Left ventricle myocardium inferior (tissue), 1 donor: ENCODE data around the gene ICAM2. TPM values are rescaled to one million over a fixed set of nuclear protein-coding genes. Genes with fewer than 3 reads are reported as not detected.
"Not testable (repeated sequence)": the region's sequence is repeated elsewhere in the genome, so short reads cannot be mapped to it uniquely, and the experiment has no call there.

Experiments
- DNase-seq: peaks from one replicate; pipeline ENCODE4 v3.0.0-alpha.2; 2020
- H3K27ac ChIP-seq: fragments of 200-600 bp; replicated peaks from 2 replicates; pipeline ENCODE4 v1.8.0; 2021
- H3K27me3 ChIP-seq: fragments of 200-600 bp; 2 replicates; pipeline ENCODE4 v1.8.0; 2021; ENCODE audit warnings: low read depth
- H3K36me3 ChIP-seq: fragments of 200-600 bp; 2 replicates; pipeline ENCODE4 v1.8.0; 2021
- H3K4me1 ChIP-seq: fragments of 200-600 bp; 2 replicates; pipeline ENCODE4 v1.8.0; 2021
- H3K4me3 ChIP-seq: fragments of 200-600 bp; 2 replicates; pipeline ENCODE4 v1.8.0; 2021; ENCODE audit warnings: mild to moderate bottlenecking, moderate library complexity
- H3K9me3 ChIP-seq: fragments of 200-600 bp; replicated peaks from 2 replicates; pipeline ENCODE4 v1.8.0; 2021
- CTCF ChIP-seq: fragments of 200-600 bp; IDR thresholded peaks from 2 replicates; pipeline ENCODE4 v1.8.0; 2021; ENCODE audit warnings: antibody characterized with exemption, mild to moderate bottlenecking, borderline replicate concordance
- intact Hi-C: fragments of 100-400 bp; cut with micrococcal nuclease; formaldehyde crosslinking; loops from one replicate; pipeline ENCODE4 v1.11.0; 2022
- total RNA-seq: library from RNA; stranded (reverse); fragmentation: NEBNext Ultra II Directional; extraction: Animal tissue kit (Norgen Biotek cat#: 25700); gene quantifications from one replicate; pipeline ENCODE4 v1.2.1, GENCODE V29; 2021
- donor health status: DM: no; HTN: yes; CAD: no; lungs with severe emphysema.

Gene ICAM2
- total RNA-seq, 1 donor from 2014 or later: 28.2 TPM

DNA sequence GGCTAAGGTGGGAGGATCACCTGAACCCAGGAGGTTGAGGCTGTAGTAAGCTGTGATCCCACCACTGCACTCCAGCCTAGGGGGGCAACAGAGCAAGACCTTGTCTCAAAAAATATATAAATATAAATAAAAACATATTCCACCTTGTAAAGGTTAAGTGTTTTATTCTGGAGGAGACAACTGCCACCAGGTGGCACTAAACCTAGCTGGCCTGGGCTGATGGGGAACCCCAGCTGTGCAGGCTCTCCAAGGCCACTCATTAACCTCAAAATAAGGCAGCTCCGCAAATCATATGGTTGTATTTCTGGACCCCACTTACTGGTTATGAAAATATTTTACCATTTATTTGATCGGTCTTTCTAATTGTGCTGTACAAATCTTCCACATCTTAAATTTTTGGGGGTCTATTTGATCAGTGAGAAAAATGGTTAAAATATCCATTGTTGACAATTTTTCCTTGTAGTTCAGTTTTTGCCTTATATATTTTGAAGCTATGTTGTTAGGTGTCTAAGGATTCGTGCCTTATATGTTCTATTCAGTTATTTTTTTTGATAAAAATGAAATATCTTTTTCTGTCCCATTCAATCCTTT lies 8.5 kb upstream of the ICAM2 start:
- H3K9me3 ChIP-seq: no peaks in the 10 kb centered on the region
- TF ChIP-seq CTCF: peak; percentile 86
- intact Hi-C loops: loop anchor here (5.0 to 10.0 kb wide), 2 partner anchors 103 to 114 kb away; partner anchors contain the start of genes CSHL1, ERN1 and GH1
- no peaks in the 10 kb centered on the region for H3K27me3 ChIP-seq
- no peak overlapping the region for H3K4me3 ChIP-seq
- no peak overlapping the region for H3K27ac ChIP-seq
- H3K4me1 ChIP-seq: peaks cover 15% of the 10 kb centered on the region
- no peaks in the 10 kb centered on the region for H3K36me3 ChIP-seq
- peak; percentile 42 for DNase-seq

- Histone ChIP-seq H3K4me1 (peaks cover 22% of the 10 kb centered on the region), H3K27me3 (no peaks in the 10 kb centered on the region), H3K9me3 (no peaks in the 10 kb centered on the region), H3K36me3 (no peaks in the 10 kb centered on the region), H3K4me3 (peak overlapping the region; percentile 41), H3K27ac (peak overlapping the region; percentile 37)
- peak; percentile 73 for DNase-seq
- intact Hi-C loops: loop anchor here (5.0 to 10.0 kb wide), 2 partner anchors 106 to 111 kb away; partner anchors contain the start of genes CSHL1, ERN1 and GH1
- TF ChIP-seq CTCF: peak; percentile 96
Measured at GRCh38 chr17:64025732-64026294, 5.4 kb upstream of the ICAM2 start.

- no peaks in the 10 kb centered on the region for H3K36me3 ChIP-seq
- peak overlapping the region; percentile 37 for H3K27ac ChIP-seq
- intact Hi-C loops: loop anchor here (5.0 to 10.0 kb wide), 2 partner anchors 107 to 110 kb away; partner anchors contain the start of genes CSHL1, ERN1 and GH1
- no peak for TF ChIP-seq CTCF
- H3K4me3 ChIP-seq: no peak overlapping the region
- H3K4me1 ChIP-seq: peaks cover 28% of the 10 kb centered on the region
- no peaks in the 10 kb centered on the region for H3K27me3 ChIP-seq
- no peaks in the 10 kb centered on the region for H3K9me3 ChIP-seq
- no peak for DNase-seq
Measured at GRCh38 chr17:64024781-64025731, 4.6 kb upstream of the ICAM2 start.

DNA sequence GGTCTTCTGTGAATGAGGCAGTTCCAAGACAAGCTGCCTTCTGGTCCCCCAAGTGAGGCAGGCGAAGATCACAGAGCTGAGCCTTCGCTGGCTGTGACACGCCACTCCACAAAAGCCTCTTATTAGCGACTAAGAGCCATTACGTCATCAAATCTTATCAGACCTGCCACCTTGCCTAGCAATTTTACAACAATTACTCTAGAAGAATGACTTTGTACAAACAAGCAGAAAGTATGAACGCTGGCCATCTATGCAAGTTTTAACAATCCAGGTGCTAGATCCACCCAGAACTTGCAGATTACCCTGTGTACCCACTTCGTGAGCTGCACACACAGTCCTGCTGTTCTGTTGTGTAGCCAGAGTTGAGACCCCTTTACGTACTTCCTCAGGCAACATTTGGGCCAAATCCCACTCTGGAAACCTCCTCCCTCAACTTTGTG lies 3.8 kb upstream of the ICAM2 start:
- H3K4me1 ChIP-seq: peaks cover 32% of the 10 kb centered on the region
- no peak overlapping the region for H3K4me3 ChIP-seq
- TF ChIP-seq CTCF: no peak
- H3K27ac ChIP-seq: peak overlapping the region; percentile 37
- no peaks in the 10 kb centered on the region for H3K9me3 ChIP-seq
- intact Hi-C loops: loop anchor here (10.0 kb wide), 1 partner anchor 109 kb away; the partner anchor contains the start of genes CSHL1 and GH1
- H3K36me3 ChIP-seq: no peaks in the 10 kb centered on the region
- DNase-seq: no peak
- no peaks in the 10 kb centered on the region for H3K27me3 ChIP-seq

DNA sequence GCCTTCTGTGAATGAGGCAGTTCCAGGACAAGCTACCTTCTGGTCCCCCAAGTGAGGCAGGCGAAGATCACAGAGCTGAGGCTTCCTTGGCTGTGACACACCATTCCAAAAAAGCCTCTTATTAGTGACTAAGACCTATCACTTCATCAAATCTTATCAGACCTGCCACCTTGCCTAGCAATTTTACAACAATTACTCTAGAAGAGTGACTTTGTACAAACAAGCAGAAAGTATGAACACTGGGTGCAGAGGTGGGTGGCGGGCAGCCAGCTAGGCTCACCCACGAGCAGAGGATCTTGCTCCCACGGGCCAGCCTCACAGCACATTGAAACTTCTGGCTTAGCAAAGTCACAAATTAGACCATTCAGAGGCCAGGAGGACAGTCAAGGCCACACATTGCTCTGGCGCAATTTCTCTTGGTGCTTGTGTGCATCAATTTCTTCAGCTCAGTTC lies 2.2 kb upstream of the ICAM2 start:
- no peaks in the 10 kb centered on the region for H3K36me3 ChIP-seq
- no peak for TF ChIP-seq CTCF
- peak overlapping the region; percentile 21 for H3K27ac ChIP-seq
- no peaks in the 10 kb centered on the region for H3K27me3 ChIP-seq
- no peak for DNase-seq
- no peaks in the 10 kb centered on the region for H3K9me3 ChIP-seq
- intact Hi-C loops: loop anchor here (10.0 kb wide), 1 partner anchor 108 kb away; the partner anchor contains the start of genes CSHL1 and GH1
- H3K4me3 ChIP-seq: no peak overlapping the region
- H3K4me1 ChIP-seq: peaks cover 32% of the 10 kb centered on the region

GRCh38 chr17:64019551-64019961 lies 877 bp downstream of the ICAM2 start:
- Histone ChIP-seq H3K4me3 (peak overlapping the region; percentile 67), H3K4me1 (peaks cover 43% of the 10 kb centered on the region), H3K27ac (peak overlapping the region; percentile 92)
- H3K36me3 ChIP-seq, H3K27me3 ChIP-seq, DNase-seq, H3K9me3 ChIP-seq, intact Hi-C loops: not testable (repeated sequence)
